Esophagus squamous epithelium (tissue), 5 donors: ENCODE results near the gene CDH13. TPM values are rescaled to one million over a fixed set of nuclear protein-coding genes. Genes with fewer than 3 reads are reported as not detected.

Experiments
- DNase-seq: peaks from one replicate; lab custom pipeline; 2025; lab: John Stamatoyannopoulos, UW
- H3K27ac ChIP-seq, 4 donors: fragments of 200-600 bp; sonication (generic); one replicate each; pipeline ENCODE4 v1.5.1; 2016 to 2019; ENCODE audit warnings: mild to moderate bottlenecking in 1 of 4
- H3K27me3 ChIP-seq, 4 donors: fragments of 200-600 bp; sonication (generic); 1 replicate in 3 of 4; 2 replicates in 1 of 4; pipeline versions ENCODE4 v1.5.1 to v1.6.0; 2017 to 2021; ENCODE audit warnings: antibody characterized with exemption in 1 of 4
- H3K36me3 ChIP-seq, 3 donors: fragments of 200-600 bp; sonication (generic); one replicate each; pipeline ENCODE4 v1.5.1; 2016 to 2019
- H3K4me1 ChIP-seq, 3 donors: fragments of 200-600 bp; sonication (generic); one replicate each; pipeline ENCODE4 v1.5.1; 2017 to 2019
- H3K4me3 ChIP-seq, 4 donors: fragments of 200-600 bp; sonication (generic); 1 replicate in 3 of 4; 2 replicates in 1 of 4; pipeline ENCODE4 v1.5.1; 2016 to 2019; ENCODE audit warnings: mild to moderate bottlenecking in 2 of 4, moderate library complexity in 1 of 4
- H3K9me3 ChIP-seq, 3 donors: fragments of 200-600 bp; sonication (generic); one replicate each; pipeline ENCODE4 v1.5.1; 2016 to 2019
- POLR2A ChIP-seq, 4 donors: fragments of 450-650 bp; IDR thresholded peaks; one replicate each; pipeline ENCODE4 v1.6.1; 2017; ENCODE audit warnings: antibody characterized with exemption in 4 of 4, mild to moderate bottlenecking in 4 of 4, moderate library complexity in 3 of 4
- WGBS, 2 donors: methylation state at CpG; one replicate each; pipeline ENCODE4 v1.1.5; 2018; 5-methylcytosine and 5-hydroxymethylcytosine counted together
- intact Hi-C: fragments of 100-400 bp; cut with DNase I; formaldehyde crosslinking; loops from one replicate; pipeline ENCODE4 v1.15.0; 2022
- total RNA-seq, 4 donors: library from RNA; depleted of rRNA; stranded (reverse); fragments of >200 nt; gene quantifications; one replicate each; pipeline ENCODE4 v1.1.0, GENCODE V29; 2016
- TF ChIP-seq, protein P1 (sequence below), 6 experiments: fragments of 450-650 bp in 4 of 6; fragments of 200-600 bp in 2 of 6; sonication (generic) in 2 of 6; IDR thresholded peaks; one replicate each; pipeline ENCODE4 v1.5.1; 2016 to 2019; ENCODE audit warnings: antibody characterized with exemption in 6 of 6, mild to moderate bottlenecking in 4 of 6, moderate library complexity in 4 of 6
- donor health status: DM: yes; HTN: yes; CAD: no.

CDH13 gene
- total RNA-seq, 4 donors from 2014 or later, result 6.9 to 31.9 (median 21.1) TPM

GRCh38 chr16:83762141-83762991 is 1135.6 kb downstream of the CDH13 start:
- no peak overlapping the region for H3K4me3 ChIP-seq
- WGBS, 2 donors, result 68 to 77% methylated on average over 11 of the region's 11 CpGs
- TF ChIP-seq POLR2A (IDR thresholded peaks at IDR 0.05), result no peak
- TF ChIP-seq, protein P1, sequence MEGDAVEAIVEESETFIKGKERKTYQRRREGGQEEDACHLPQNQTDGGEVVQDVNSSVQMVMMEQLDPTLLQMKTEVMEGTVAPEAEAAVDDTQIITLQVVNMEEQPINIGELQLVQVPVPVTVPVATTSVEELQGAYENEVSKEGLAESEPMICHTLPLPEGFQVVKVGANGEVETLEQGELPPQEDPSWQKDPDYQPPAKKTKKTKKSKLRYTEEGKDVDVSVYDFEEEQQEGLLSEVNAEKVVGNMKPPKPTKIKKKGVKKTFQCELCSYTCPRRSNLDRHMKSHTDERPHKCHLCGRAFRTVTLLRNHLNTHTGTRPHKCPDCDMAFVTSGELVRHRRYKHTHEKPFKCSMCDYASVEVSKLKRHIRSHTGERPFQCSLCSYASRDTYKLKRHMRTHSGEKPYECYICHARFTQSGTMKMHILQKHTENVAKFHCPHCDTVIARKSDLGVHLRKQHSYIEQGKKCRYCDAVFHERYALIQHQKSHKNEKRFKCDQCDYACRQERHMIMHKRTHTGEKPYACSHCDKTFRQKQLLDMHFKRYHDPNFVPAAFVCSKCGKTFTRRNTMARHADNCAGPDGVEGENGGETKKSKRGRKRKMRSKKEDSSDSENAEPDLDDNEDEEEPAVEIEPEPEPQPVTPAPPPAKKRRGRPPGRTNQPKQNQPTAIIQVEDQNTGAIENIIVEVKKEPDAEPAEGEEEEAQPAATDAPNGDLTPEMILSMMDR (IDR thresholded peaks at IDR 0.05), result no peak

DNA sequence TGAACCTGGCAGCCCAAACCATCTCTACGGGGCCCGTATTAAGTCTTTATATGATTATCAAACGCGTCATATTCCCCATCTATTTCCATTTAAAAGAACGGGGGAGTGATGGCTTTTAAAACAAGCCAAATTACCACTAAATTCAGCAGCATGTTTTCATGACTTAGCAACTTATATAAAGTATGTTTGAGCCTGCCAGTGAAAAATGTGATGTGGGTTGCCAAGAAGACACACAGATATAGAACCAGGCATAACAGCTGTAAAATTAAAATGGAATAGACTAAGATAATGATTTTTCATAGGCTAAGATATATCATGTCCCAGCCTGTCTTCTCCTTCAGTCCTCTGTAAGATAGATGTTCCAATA is 1136.2 kb downstream of the CDH13 start:
- H3K27ac ChIP-seq, result no peak overlapping the region
- intact Hi-C loops, result no loop called here
- DNase-seq, result no peak
- 71 to 81% methylated on average over 5 of the region's 5 CpGs for WGBS, 2 donors
- no peaks in the 10 kb centered on the region for H3K36me3 ChIP-seq
- H3K9me3 ChIP-seq, result no peaks in the 10 kb centered on the region
- no peak overlapping the region for H3K4me3 ChIP-seq
- no peaks in the 10 kb centered on the region for H3K4me1 ChIP-seq
- TF ChIP-seq, protein P1 (IDR thresholded peaks at IDR 0.05), result no peak
- TF ChIP-seq POLR2A (IDR thresholded peaks at IDR 0.05), result no peak
- no peaks in the 10 kb centered on the region for H3K27me3 ChIP-seq

More at GRCh38 chr16:83762141-83762991, 1135.6 kb downstream of the CDH13 start:
- Histone ChIP-seq H3K9me3 (no peaks in the 10 kb centered on the region), H3K36me3 (no peaks in the 10 kb centered on the region), H3K4me1 (no peaks in the 10 kb centered on the region), H3K27ac (no peak overlapping the region), H3K27me3 (no peaks in the 10 kb centered on the region)
- no peak for DNase-seq
- intact Hi-C loops, result no loop called here

GRCh38 chr16:83768986-83769385 is 1142.2 kb downstream of the CDH13 start:
- Histone ChIP-seq H3K27ac (no peak overlapping the region), H3K4me1 (peaks cover 0 to 4% (median 0%) of the 10 kb centered on the region in 3 donors), H3K4me3 (no peak overlapping the region), H3K36me3 (no peaks in the 10 kb centered on the region), H3K27me3 (no peaks in the 10 kb centered on the region), H3K9me3 (no peaks in the 10 kb centered on the region)
- 53% methylated on average over 2 of the region's 2 CpGs for WGBS, 2 donors
- intact Hi-C loops, result no loop called here
- TF ChIP-seq, protein P1 (IDR thresholded peaks at IDR 0.05), result no peak
- TF ChIP-seq POLR2A (IDR thresholded peaks at IDR 0.05), result no peak
- DNase-seq, result no peak

GRCh38 chr16:83769397-83770008 is 1142.7 kb downstream of the CDH13 start:
- TF ChIP-seq POLR2A (IDR thresholded peaks at IDR 0.05), result no peak
- H3K4me1 ChIP-seq, result peaks cover 0 to 4% (median 0%) of the 10 kb centered on the region in 3 donors
- WGBS, 2 donors, result 58 to 73% methylated on average over 5 of the region's 5 CpGs

DNA sequence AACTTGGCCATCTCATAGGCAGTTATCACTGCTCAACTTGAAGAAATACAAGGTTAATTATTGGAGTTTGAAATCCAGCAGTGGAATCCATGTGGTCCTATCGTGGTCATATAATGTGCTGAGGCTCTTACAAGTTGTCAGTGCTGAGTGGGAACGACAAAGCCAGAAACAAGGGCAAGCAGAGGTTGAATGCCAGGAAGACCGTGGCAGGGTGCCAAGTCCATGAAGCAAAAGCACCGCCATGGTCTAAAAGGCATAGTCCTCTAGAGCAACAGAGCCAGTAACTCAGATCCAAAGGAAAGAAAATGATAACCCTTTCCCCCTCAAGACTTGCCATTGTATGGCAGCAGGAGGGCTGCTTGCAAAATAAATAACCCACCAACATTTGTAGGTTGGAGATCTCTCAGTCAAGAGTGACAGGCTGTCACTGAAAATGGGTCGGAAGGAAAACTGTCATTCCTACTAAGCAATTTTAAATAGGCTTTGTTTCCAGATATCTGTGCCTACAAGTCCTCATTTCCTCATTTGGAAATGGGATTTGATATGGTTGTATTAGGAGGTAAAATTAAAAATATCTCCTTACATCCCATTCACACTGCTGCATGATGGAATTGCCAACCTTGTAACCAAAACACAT is 1144.7 kb downstream of the CDH13 start:
- Histone ChIP-seq H3K4me3 (no peak overlapping the region), H3K36me3 (no peaks in the 10 kb centered on the region), H3K27me3 (no peaks in the 10 kb centered on the region), H3K27ac (no peak overlapping the region), H3K4me1 (peaks cover 0 to 4% (median 0%) of the 10 kb centered on the region in 3 donors), H3K9me3 (no peaks in the 10 kb centered on the region)
- TF ChIP-seq POLR2A (IDR thresholded peaks at IDR 0.05), result no peak
- TF ChIP-seq, protein P1 (IDR thresholded peaks at IDR 0.05), result no peak
- intact Hi-C loops, result no loop called here
- 36 to 62% methylated on average over 5 of the region's 5 CpGs for WGBS, 2 donors
- DNase-seq, result no peak

More at GRCh38 chr16:83769397-83770008, 1142.7 kb downstream of the CDH13 start:
- H3K4me3 ChIP-seq, result no peak overlapping the region
- H3K9me3 ChIP-seq, result no peaks in the 10 kb centered on the region
- no peaks in the 10 kb centered on the region for H3K27me3 ChIP-seq
- H3K27ac ChIP-seq, result no peak overlapping the region
- H3K36me3 ChIP-seq, result no peaks in the 10 kb centered on the region
- intact Hi-C loops, result no loop called here
- DNase-seq, result no peak
